Neuronal stem cell (in vitro differentiated cells): ENCODE measurements around the gene SLC26A11.
A peak's percentile ranks its signal among the peaks of the same experiment; 100 is the strongest.

Source experiments
- DNase-seq: peaks from one replicate; pipeline ENCODE4 v3.0.0-alpha.2; 2013; ENCODE audit warnings: low spot score
- H2AFZ ChIP-seq: one replicate; pipeline ENCODE4 v1.6.1; 2013; ENCODE audit warnings: mild to moderate bottlenecking, low read length, inconsistent platforms
- H2AK5ac ChIP-seq: 2 replicates; pipeline ENCODE4 v1.6.1; 2013; ENCODE audit warnings: low read depth, mild to moderate bottlenecking, inconsistent platforms, low read length, moderate library complexity, mixed read lengths
- H2BK120ac ChIP-seq: 2 replicates; pipeline ENCODE4 v1.6.1; 2013; ENCODE audit warnings: low read depth, mild to moderate bottlenecking, inconsistent platforms, low read length, moderate library complexity, mixed read lengths
- H2BK12ac ChIP-seq: one replicate; pipeline ENCODE4 v1.6.1; 2013; ENCODE audit warnings: low read length, inconsistent platforms
- H2BK15ac ChIP-seq: 2 replicates; pipeline ENCODE4 v1.6.1; 2013; ENCODE audit warnings: mild to moderate bottlenecking, low read length, inconsistent platforms, mixed read lengths
- H2BK5ac ChIP-seq: one replicate; pipeline ENCODE4 v1.6.1; 2013; ENCODE audit warnings: inconsistent platforms, mild to moderate bottlenecking, low read length, moderate library complexity
- H3K14ac ChIP-seq: one replicate; pipeline ENCODE4 v1.6.1; 2013; ENCODE audit warnings: low read length, inconsistent platforms
- H3K18ac ChIP-seq: 2 replicates; pipeline ENCODE4 v1.6.1; 2013; ENCODE audit warnings: low read length, inconsistent platforms
- H3K23ac ChIP-seq: 2 replicates; pipeline ENCODE4 v1.6.1; 2013; ENCODE audit warnings: low read depth, mild to moderate bottlenecking, mixed read lengths, low read length, inconsistent platforms; ENCODE audit not compliant: poor library complexity
- H3K27ac ChIP-seq: replicated peaks from 3 replicates; pipeline ENCODE4 v1.5.1; 2013; ENCODE audit warnings: low read length, inconsistent platforms
- H3K27me3 ChIP-seq, 3 experiments: 2 replicates each; pipeline ENCODE4 v1.6.1; 2013; ENCODE audit warnings: low read length in 3 of 3, mild to moderate bottlenecking in 2 of 3, inconsistent platforms in 1 of 3, low read depth in 1 of 3, mixed read lengths in 1 of 3, moderate library complexity in 1 of 3; ENCODE audit not compliant: control insufficient read depth in 3 of 3, insufficient read depth in 3 of 3
- H3K36me3 ChIP-seq, 2 donors: replicated peaks in 1 of 2; 2 replicates each; pipeline ENCODE4 v1.6.1; 2013; ENCODE audit warnings: low read length in 2 of 2; ENCODE audit not compliant: control insufficient read depth in 2 of 2, insufficient read depth in 2 of 2
- H3K4ac ChIP-seq: 2 replicates; pipeline ENCODE4 v1.6.1; 2013; ENCODE audit warnings: inconsistent platforms, mild to moderate bottlenecking, low read length, moderate library complexity
- H3K4me1 ChIP-seq, 2 donors: 1 replicate in 1 of 2; 2 replicates in 1 of 2; pipeline ENCODE4 v1.6.1; 2013; ENCODE audit warnings: low read length in 2 of 2, low read depth in 1 of 2; ENCODE audit not compliant: control insufficient read depth in 2 of 2, insufficient read depth in 1 of 2
- H3K4me2 ChIP-seq: one replicate; pipeline ENCODE4 v1.6.1; 2013; ENCODE audit warnings: mild to moderate bottlenecking, low read length, inconsistent platforms; ENCODE audit not compliant: insufficient read depth, poor library complexity, severe bottlenecking
- H3K4me3 ChIP-seq, 2 donors: 2 replicates each; pipeline ENCODE4 v1.5.1; 2013; ENCODE audit warnings: low read length in 2 of 2, mild to moderate bottlenecking in 2 of 2, inconsistent platforms in 1 of 2, moderate library complexity in 1 of 2
- H3K79me1 ChIP-seq: one replicate; pipeline ENCODE4 v1.6.1; 2013; ENCODE audit warnings: low read depth, mild to moderate bottlenecking, inconsistent platforms, low read length, moderate library complexity
- H3K9ac ChIP-seq: one replicate; pipeline ENCODE4 v1.6.1; 2013; ENCODE audit warnings: mild to moderate bottlenecking, low read depth, low read length, inconsistent platforms; ENCODE audit not compliant: poor library complexity
- H3K9me3 ChIP-seq, 2 donors: replicated peaks in 1 of 2; 2 replicates each; pipeline versions ENCODE3 to v1.6.1; 2013; ENCODE audit warnings: low read length in 2 of 2, mild to moderate bottlenecking in 2 of 2, inconsistent platforms in 1 of 2, low read depth in 1 of 2, mixed read lengths in 1 of 2, moderate library complexity in 1 of 2; ENCODE audit not compliant: control insufficient read depth in 2 of 2, insufficient read depth in 1 of 2
- H4K8ac ChIP-seq: one replicate; pipeline ENCODE4 v1.6.1; 2013; ENCODE audit warnings: low read depth, mild to moderate bottlenecking, inconsistent platforms, low read length, moderate library complexity
- H4K91ac ChIP-seq: one replicate; pipeline ENCODE4 v1.6.1; 2013; ENCODE audit warnings: low read length, low read depth, mild to moderate bottlenecking, inconsistent platforms; ENCODE audit not compliant: poor library complexity
- WGBS, 2 donors: extraction: QIAGEN DNeasy Blood & Tissue Kit; methylation state at CpG; one replicate each; pipeline ENCODE4 v1.1.7; 2013; ENCODE audit warnings: missing lambda C conversion rate in 2 of 2, mixed read lengths in 1 of 2; ENCODE audit not compliant: insufficient read length in 2 of 2, insufficient replicate concordance in 1 of 2; ENCODE audit errors: extremely low coverage in 2 of 2; 5-methylcytosine and 5-hydroxymethylcytosine counted together

SLC26A11 gene

GRCh38 chr17:80220736-80221215 is 549 bp downstream of the SLC26A11 start:
- H2BK12ac ChIP-seq, result no peak overlapping the region
- H3K9me3 ChIP-seq, result no peaks in the 10 kb centered on the region
- H3K4ac ChIP-seq, result no peak overlapping the region
- peaks cover 2% of the 10 kb centered on the region for H3K79me1 ChIP-seq
- no peak overlapping the region for H2AK5ac ChIP-seq
- H3K27me3 ChIP-seq, result no peaks in the 10 kb centered on the region
- no CpG with 5 or more reads among the region's 41 CpGs for WGBS, 2 donors
- no peak overlapping the region for H3K14ac ChIP-seq
- H3K18ac ChIP-seq, result peak overlapping the region; percentile 77
- H3K9ac ChIP-seq, result peak overlapping the region; percentile 79
- H2BK120ac ChIP-seq, result no peak overlapping the region
- no peak overlapping the region for H2BK5ac ChIP-seq
- no peak overlapping the region for H2BK15ac ChIP-seq
- no peak overlapping the region for H4K91ac ChIP-seq
- H4K8ac ChIP-seq, result no peak overlapping the region
- peak overlapping the region; percentile 61 to 87 for H3K4me3 ChIP-seq
- H3K4me2 ChIP-seq, result peak overlapping the region; percentile 85
- no peak for DNase-seq
- H3K27ac ChIP-seq, result no peak overlapping the region
- H3K36me3 ChIP-seq, result peaks cover 8 to 23% of the 10 kb centered on the region in 2 donors
- peaks cover 10 to 14% of the 10 kb centered on the region in 2 donors for H3K4me1 ChIP-seq
- peak overlapping the region; percentile 99 for H2AFZ ChIP-seq
- peak overlapping the region; percentile 59 for H3K23ac ChIP-seq

GRCh38 chr17:80221351-80222105 is 1.3 kb downstream of the SLC26A11 start:
- peak overlapping the region in 1 of 2 donors; percentile 61 for H3K4me3 ChIP-seq
- no peak overlapping the region for H4K8ac ChIP-seq
- no peak overlapping the region for H2BK120ac ChIP-seq
- H2AFZ ChIP-seq, result peak overlapping the region; percentile 99
- H3K27me3 ChIP-seq, result no peaks in the 10 kb centered on the region
- H2AK5ac ChIP-seq, result peak overlapping the region; percentile 5
- H3K23ac ChIP-seq, result no peak overlapping the region
- H3K18ac ChIP-seq, result no peak overlapping the region
- no CpG with 5 or more reads among the region's 29 CpGs for WGBS, 2 donors
- H2BK5ac ChIP-seq, result no peak overlapping the region
- no peak overlapping the region for H4K91ac ChIP-seq
- H3K27ac ChIP-seq, result no peak overlapping the region
- peaks cover 2% of the 10 kb centered on the region for H3K79me1 ChIP-seq
- peak overlapping the region; percentile 85 for H3K4me2 ChIP-seq
- H3K9me3 ChIP-seq, result no peaks in the 10 kb centered on the region
- H2BK15ac ChIP-seq, result no peak overlapping the region
- H3K14ac ChIP-seq, result no peak overlapping the region
- DNase-seq, result no peak
- peak overlapping the region; percentile 25 for H3K9ac ChIP-seq
- peaks cover 7 to 21% of the 10 kb centered on the region in 2 donors for H3K36me3 ChIP-seq
- no peak overlapping the region for H2BK12ac ChIP-seq
- H3K4me1 ChIP-seq, result peaks cover 10 to 14% of the 10 kb centered on the region in 2 donors
- no peak overlapping the region for H3K4ac ChIP-seq

- Histone ChIP-seq H3K9me3 (no peaks in the 10 kb centered on the region), H3K27ac (no peak overlapping the region)
- WGBS, 2 donors, result no CpG with 5 or more reads among the region's 18 CpGs
These were observed 2.3 kb downstream of the SLC26A11 start for GRCh38 chr17:80222376-80223141.

More at GRCh38 chr17:80222376-80223141, 2.3 kb downstream of the SLC26A11 start:
- Histone ChIP-seq H3K23ac (no peak overlapping the region), H2BK5ac (no peak overlapping the region), H3K14ac (no peak overlapping the region), H3K4me1 (peaks cover 10 to 14% of the 10 kb centered on the region in 2 donors), H2BK120ac (no peak overlapping the region), H3K79me1 (peaks cover 3% of the 10 kb centered on the region), H3K9ac (peak overlapping the region; percentile 37), H3K18ac (no peak overlapping the region), H2BK15ac (no peak overlapping the region), H3K4me2 (no peak overlapping the region), H4K91ac (no peak overlapping the region), H3K4me3 (peak overlapping the region in 1 of 2 donors; percentile 7), H2AFZ (no peak overlapping the region), H3K4ac (no peak overlapping the region), H2AK5ac (no peak overlapping the region), H4K8ac (no peak overlapping the region), H2BK12ac (no peak overlapping the region), H3K27me3 (no peaks in the 10 kb centered on the region), H3K36me3 (peaks cover 5 to 18% of the 10 kb centered on the region in 2 donors)
- DNase-seq, result no peak
